Progenitor cell of endocrine pancreas (in vitro differentiated cells): ENCODE data around the gene CEBPG. TPM values are rescaled to one million over a fixed set of nuclear protein-coding genes. Genes with fewer than 3 reads are reported as not detected.
A peak's percentile ranks its signal among the peaks of the same experiment; 100 is the strongest.

ENCODE experiments used
- DNase-seq: peaks from one replicate; pipeline ENCODE4 v3.0.0; 2021; ENCODE audit warnings: low spot score; ENCODE audit not compliant: unreplicated experiment
- H3K27ac Mint-ChIP-seq: 2 replicates; pipeline ENCODE4 v1.8.0; 2021; ENCODE audit warnings: mild to moderate bottlenecking, moderate library complexity, mixed read lengths
- H3K27me3 Mint-ChIP-seq: 2 replicates; pipeline ENCODE4 v1.8.0; 2021; ENCODE audit warnings: mixed read lengths
- H3K36me3 Mint-ChIP-seq: 2 replicates; pipeline ENCODE4 v1.8.0; 2022; ENCODE audit warnings: mixed read lengths; ENCODE audit not compliant: insufficient read depth
- H3K4me1 Mint-ChIP-seq: 2 replicates; pipeline ENCODE4 v1.8.0; 2021; ENCODE audit warnings: low read depth, mixed read lengths
- H3K4me3 Mint-ChIP-seq: 2 replicates; pipeline ENCODE4 v1.8.0; 2021; ENCODE audit warnings: low read depth, mild to moderate bottlenecking, moderate library complexity, mixed read lengths
- H3K9me3 Mint-ChIP-seq: 2 replicates; pipeline ENCODE4 v1.8.0; 2021; ENCODE audit warnings: low read depth, mixed read lengths
- CTCF ChIP-seq: fragments of 200-600 bp; sonication (generic); IDR thresholded peaks from one replicate; pipeline ENCODE4 v1.5.0; 2021; ENCODE audit warnings: antibody characterized with exemption, mild to moderate bottlenecking; ENCODE audit not compliant: unreplicated experiment
- total RNA-seq: library from RNA; stranded (reverse); gene quantifications from 2 replicates; pipeline ENCODE4 v1.2.1, GENCODE V29; 2021

CEBPG gene
- total RNA-seq, 1 donor from 2014 or later, result 33.6 TPM

GRCh38 chr19:33393286-33394005, 19.9 kb downstream of the CEBPG start:
- Mint-ChIP-seq H3K27me3 (no peaks in the 10 kb centered on the region), H3K4me3 (no peak overlapping the region), H3K4me1 (peaks cover 7% of the 10 kb centered on the region), H3K27ac (peak overlapping the region; percentile 56), H3K9me3 (no peaks in the 10 kb centered on the region), H3K36me3 (no peaks in the 10 kb centered on the region)
- no peak for TF ChIP-seq CTCF
- no peak for DNase-seq

GRCh38 chr19:33394006-33394722, 20.7 kb downstream of the CEBPG start:
- Mint-ChIP-seq H3K27me3 (no peaks in the 10 kb centered on the region), H3K27ac (no peak overlapping the region), H3K9me3 (no peaks in the 10 kb centered on the region), H3K4me1 (peaks cover 7% of the 10 kb centered on the region), H3K36me3 (no peaks in the 10 kb centered on the region), H3K4me3 (no peak overlapping the region)
- no peak for TF ChIP-seq CTCF
- no peak for DNase-seq

- peaks cover 7% of the 10 kb centered on the region for H3K4me1 Mint-ChIP-seq
- no peaks in the 10 kb centered on the region for H3K36me3 Mint-ChIP-seq
- H3K4me3 Mint-ChIP-seq, result no peak overlapping the region
- DNase-seq, result no peak
- TF ChIP-seq CTCF, result no peak
- H3K27ac Mint-ChIP-seq, result peak overlapping the region; percentile 33
- no peaks in the 10 kb centered on the region for H3K27me3 Mint-ChIP-seq
- no peaks in the 10 kb centered on the region for H3K9me3 Mint-ChIP-seq
These were observed 21.4 kb downstream of the CEBPG start for GRCh38 chr19:33394723-33395560.

GRCh38 chr19:33395561-33396550, 22.3 kb downstream of the CEBPG start:
- TF ChIP-seq CTCF, result no peak
- H3K4me3 Mint-ChIP-seq, result no peak overlapping the region
- H3K9me3 Mint-ChIP-seq, result no peaks in the 10 kb centered on the region
- H3K27ac Mint-ChIP-seq, result no peak overlapping the region
- H3K27me3 Mint-ChIP-seq, result no peaks in the 10 kb centered on the region
- no peak for DNase-seq
- no peaks in the 10 kb centered on the region for H3K36me3 Mint-ChIP-seq
- peaks cover 7% of the 10 kb centered on the region for H3K4me1 Mint-ChIP-seq
